ENCODE results near the gene HIPK2. TPM values are rescaled to one million over a fixed set of nuclear protein-coding genes. Genes with fewer than 3 reads are reported as not detected.

Gene HIPK2
- total and polyA plus RNA-seq, 2 experiments from 2014 or later = 7.3 to 16.9 TPM

DNA sequence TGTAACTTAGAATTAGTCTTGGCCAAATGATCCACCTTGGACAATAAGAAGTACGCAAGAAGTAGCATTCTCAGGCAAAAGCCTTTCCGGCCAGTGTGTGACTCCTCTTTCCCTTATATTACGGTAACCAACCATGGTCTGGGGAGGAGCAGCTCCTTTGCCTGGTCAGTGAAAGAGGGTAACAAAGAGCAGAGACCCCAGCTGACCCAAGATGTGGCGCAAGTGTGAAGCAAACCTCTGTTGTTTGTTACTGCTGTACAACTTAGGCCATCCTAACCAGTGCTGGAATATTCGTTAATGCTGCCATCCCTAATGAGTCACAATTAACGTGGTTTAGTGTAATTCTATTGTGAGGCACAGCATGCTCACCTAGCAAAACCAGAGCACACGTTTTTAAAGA lies 44.0 kb downstream of the HIPK2 start:
- H3K79me2 ChIP-seq (replicated peaks; ENCODE audit: insufficient read depth) = peaks cover 17% of the 10 kb centered on the region; the same call in 1 of the 2 replicates
- H3K4me3 Mint-ChIP-seq = no peak overlapping the region
- H3K27ac Mint-ChIP-seq = no peak overlapping the region
- peaks cover 9% of the 10 kb centered on the region for H3K4me1 ChIP-seq (ENCODE audit: insufficient read depth)
- no peaks in the 10 kb centered on the region for H3K9me2 ChIP-seq (ENCODE audit: insufficient read depth)
- DNase-seq (ENCODE audit: low spot score) (no peak), ATAC-seq (no peak)
- peaks cover 5% of the 10 kb centered on the region; the same call in 1 of the 2 replicates for H4K20me1 ChIP-seq (replicated peaks; ENCODE audit: insufficient read depth)
- H3K4me1 Mint-ChIP-seq = peaks cover 35% of the 10 kb centered on the region
- no peaks in the 10 kb centered on the region for H3K27me3 ChIP-seq (ENCODE audit: insufficient read depth)
- H3K9me3 Mint-ChIP-seq = peaks cover 2% of the 10 kb centered on the region; the same call in 1 of the 3 replicates
- H3K4me2 ChIP-seq = no peak overlapping the region
- peaks cover 2% of the 10 kb centered on the region; the same call in 1 of the 3 replicates for H3K36me3 Mint-ChIP-seq (ENCODE audit: low read depth)
- no peak overlapping the region for H2AFZ ChIP-seq
- no peak overlapping the region for H3K4me3 ChIP-seq
- no peak overlapping the region for H3K27ac ChIP-seq (ENCODE audit: low read depth)
- no peaks in the 10 kb centered on the region for H3F3A ChIP-seq (replicated peaks; ENCODE audit: low read depth)
- no peaks in the 10 kb centered on the region for H3K36me3 ChIP-seq (ENCODE audit: insufficient read depth)
- peaks cover 5% of the 10 kb centered on the region for H3K27me3 Mint-ChIP-seq (ENCODE audit: insufficient read depth, low read depth, poor library complexity)
- TF ChIP-seq ZNF114 (CRISPR knock-in tag; IDR thresholded peaks at IDR 0.05) = no peak
- no peak for TF ChIP-seq POLR2AphosphoS5 (IDR thresholded peaks at IDR 0.05; ENCODE audit: low read depth)
- TF ChIP-seq NANOG (IDR thresholded peaks at IDR 0.05; ENCODE audit: borderline replicate concordance) = no peak
- TF ChIP-seq, protein P1, sequence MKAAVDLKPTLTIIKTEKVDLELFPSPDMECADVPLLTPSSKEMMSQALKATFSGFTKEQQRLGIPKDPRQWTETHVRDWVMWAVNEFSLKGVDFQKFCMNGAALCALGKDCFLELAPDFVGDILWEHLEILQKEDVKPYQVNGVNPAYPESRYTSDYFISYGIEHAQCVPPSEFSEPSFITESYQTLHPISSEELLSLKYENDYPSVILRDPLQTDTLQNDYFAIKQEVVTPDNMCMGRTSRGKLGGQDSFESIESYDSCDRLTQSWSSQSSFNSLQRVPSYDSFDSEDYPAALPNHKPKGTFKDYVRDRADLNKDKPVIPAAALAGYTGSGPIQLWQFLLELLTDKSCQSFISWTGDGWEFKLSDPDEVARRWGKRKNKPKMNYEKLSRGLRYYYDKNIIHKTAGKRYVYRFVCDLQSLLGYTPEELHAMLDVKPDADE (IDR thresholded peaks at IDR 0.05) = no peak
- no peak for TF ChIP-seq EZH2 (IDR thresholded peaks at IDR 0.05; ENCODE audit: low read depth, unreplicated experiment)
- no peak for TF ChIP-seq JUNB (IDR thresholded peaks at IDR 0.05; ENCODE audit: unreplicated experiment)
- TF ChIP-seq, protein P2, sequence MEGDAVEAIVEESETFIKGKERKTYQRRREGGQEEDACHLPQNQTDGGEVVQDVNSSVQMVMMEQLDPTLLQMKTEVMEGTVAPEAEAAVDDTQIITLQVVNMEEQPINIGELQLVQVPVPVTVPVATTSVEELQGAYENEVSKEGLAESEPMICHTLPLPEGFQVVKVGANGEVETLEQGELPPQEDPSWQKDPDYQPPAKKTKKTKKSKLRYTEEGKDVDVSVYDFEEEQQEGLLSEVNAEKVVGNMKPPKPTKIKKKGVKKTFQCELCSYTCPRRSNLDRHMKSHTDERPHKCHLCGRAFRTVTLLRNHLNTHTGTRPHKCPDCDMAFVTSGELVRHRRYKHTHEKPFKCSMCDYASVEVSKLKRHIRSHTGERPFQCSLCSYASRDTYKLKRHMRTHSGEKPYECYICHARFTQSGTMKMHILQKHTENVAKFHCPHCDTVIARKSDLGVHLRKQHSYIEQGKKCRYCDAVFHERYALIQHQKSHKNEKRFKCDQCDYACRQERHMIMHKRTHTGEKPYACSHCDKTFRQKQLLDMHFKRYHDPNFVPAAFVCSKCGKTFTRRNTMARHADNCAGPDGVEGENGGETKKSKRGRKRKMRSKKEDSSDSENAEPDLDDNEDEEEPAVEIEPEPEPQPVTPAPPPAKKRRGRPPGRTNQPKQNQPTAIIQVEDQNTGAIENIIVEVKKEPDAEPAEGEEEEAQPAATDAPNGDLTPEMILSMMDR (conservative IDR thresholded peaks at IDR 0.05; ENCODE audit: low read depth in 2 of 2) = no peak

DNA sequence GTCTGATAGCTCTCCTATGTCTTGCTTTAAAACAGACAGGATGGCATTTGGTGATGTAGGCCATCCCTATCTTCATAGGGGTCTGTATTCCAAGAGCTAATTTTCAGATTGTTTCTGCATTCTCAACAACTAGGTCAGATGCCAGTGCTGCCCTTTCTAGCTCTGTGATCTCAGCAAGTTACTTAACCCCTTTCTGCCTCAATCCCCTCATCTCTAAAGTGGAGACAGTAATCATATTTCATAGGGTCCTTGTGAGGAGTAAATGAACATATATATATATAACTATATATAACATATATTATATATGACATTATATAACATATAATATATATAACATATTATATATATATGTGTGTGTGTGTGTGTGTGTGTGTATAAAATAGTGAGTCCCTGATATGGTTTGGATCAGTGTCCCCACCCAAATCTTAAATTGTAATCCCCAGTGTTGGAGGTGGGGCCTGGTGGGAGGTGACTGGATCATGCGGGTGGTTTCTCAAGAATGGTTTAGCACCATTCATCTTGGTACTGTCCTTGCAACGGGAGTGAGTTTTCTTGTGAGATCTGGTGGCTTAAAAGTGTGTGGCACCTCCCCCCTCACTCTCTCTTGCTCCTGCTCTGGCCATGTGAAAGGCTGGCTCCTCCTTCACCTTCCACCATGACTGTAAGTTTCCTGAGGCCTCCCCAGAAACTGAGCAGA lies 45.2 kb downstream of the HIPK2 start:
- H3K27ac Mint-ChIP-seq = no peak overlapping the region
- Histone ChIP-seq H4K20me1 (replicated peaks; ENCODE audit: insufficient read depth) (peaks cover 5% of the 10 kb centered on the region; the same call in 1 of the 2 replicates), H3K4me3 (no peak overlapping the region), H3K27ac (ENCODE audit: low read depth) (no peak overlapping the region), H3K4me1 (ENCODE audit: insufficient read depth) (peaks cover 9% of the 10 kb centered on the region), H3K27me3 (ENCODE audit: insufficient read depth) (no peaks in the 10 kb centered on the region), H3F3A (replicated peaks; ENCODE audit: low read depth) (no peaks in the 10 kb centered on the region), H3K36me3 (ENCODE audit: insufficient read depth) (no peaks in the 10 kb centered on the region), H2AFZ (no peak overlapping the region), H3K4me2 (no peak overlapping the region), H3K9me2 (ENCODE audit: insufficient read depth) (no peaks in the 10 kb centered on the region), H3K79me2 (replicated peaks; ENCODE audit: insufficient read depth) (peaks cover 18% of the 10 kb centered on the region)
- H3K4me1 Mint-ChIP-seq = peaks cover 29% of the 10 kb centered on the region
- no peak for DNase-seq (ENCODE audit: low spot score)
- H3K9me3 Mint-ChIP-seq = peaks cover 2% of the 10 kb centered on the region; the same call in 1 of the 3 replicates
- peaks cover 2% of the 10 kb centered on the region; the same call in 1 of the 3 replicates for H3K36me3 Mint-ChIP-seq (ENCODE audit: low read depth)
- no peak overlapping the region for H3K4me3 Mint-ChIP-seq
- TF ChIP-seq NANOG (IDR thresholded peaks at IDR 0.05; ENCODE audit: borderline replicate concordance) = no peak
- TF ChIP-seq POLR2AphosphoS5 (IDR thresholded peaks at IDR 0.05; ENCODE audit: low read depth) = no peak
- TF ChIP-seq EZH2phosphoT487 (IDR thresholded peaks at IDR 0.05; ENCODE audit: unreplicated experiment) = no peak
- no peak for TF ChIP-seq EZH2 (IDR thresholded peaks at IDR 0.05; ENCODE audit: low read depth, unreplicated experiment)
- no peak for TF ChIP-seq JUNB (IDR thresholded peaks at IDR 0.05; ENCODE audit: unreplicated experiment)
- no peak for TF ChIP-seq CREB1 (CRISPR knock-in tag; IDR thresholded peaks at IDR 0.05; ENCODE audit: low read depth)
- TF ChIP-seq REST (IDR thresholded peaks at IDR 0.05; ENCODE audit: unreplicated experiment) = no peak
- TF ChIP-seq, protein P2 (conservative IDR thresholded peaks at IDR 0.05; ENCODE audit: low read depth in 2 of 2) = no peak
- no peak for TF ChIP-seq ZNF114 (CRISPR knock-in tag; IDR thresholded peaks at IDR 0.05)
- TF ChIP-seq STAT1 (IDR thresholded peaks at IDR 0.05; ENCODE audit: unreplicated experiment) = no peak
- TF ChIP-seq, protein P1 (IDR thresholded peaks at IDR 0.05) = no peak
- no peak for ATAC-seq
- H3K27me3 Mint-ChIP-seq (ENCODE audit: insufficient read depth, low read depth, poor library complexity) = peaks cover 5% of the 10 kb centered on the region

Data from GM23338 (cell line).